ENCODE data around the gene B3GALT6.

DNA sequence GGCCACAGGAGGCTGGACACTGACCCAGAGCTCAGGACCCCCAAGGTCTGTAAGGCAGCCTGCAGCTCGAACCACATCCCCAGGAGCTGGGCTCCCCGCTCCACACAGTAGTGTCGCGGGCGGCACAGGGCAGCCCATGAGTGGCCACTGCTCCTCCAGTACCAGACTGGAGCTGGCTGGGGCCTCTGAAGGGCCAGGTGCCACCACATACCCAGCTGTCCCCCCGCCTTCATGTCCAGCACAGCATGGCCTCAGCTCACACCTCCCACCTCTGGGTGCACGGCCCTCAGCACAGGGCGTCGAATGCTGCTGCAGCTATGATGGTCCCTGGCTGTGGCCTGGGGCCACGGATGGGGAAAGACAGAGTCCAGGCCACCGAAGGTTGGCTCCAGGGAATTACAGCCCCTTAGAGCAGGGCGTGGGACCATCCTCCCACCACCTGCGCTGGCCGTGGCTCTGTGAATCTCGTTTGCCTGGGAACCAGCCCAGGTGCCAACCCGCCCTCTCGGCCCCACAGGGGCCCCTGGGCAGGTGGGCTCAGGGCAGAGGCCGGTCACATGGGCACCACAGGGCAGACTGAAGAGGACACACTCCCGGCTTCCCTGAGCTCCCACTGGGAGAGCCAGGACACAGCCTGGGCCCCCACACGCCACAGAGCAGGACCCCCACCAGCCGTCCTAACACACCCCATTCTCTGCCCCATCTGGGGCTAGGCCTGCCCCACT lies 16.0 kb upstream of the B3GALT6 start:
- TF ChIP-seq, protein P1, sequence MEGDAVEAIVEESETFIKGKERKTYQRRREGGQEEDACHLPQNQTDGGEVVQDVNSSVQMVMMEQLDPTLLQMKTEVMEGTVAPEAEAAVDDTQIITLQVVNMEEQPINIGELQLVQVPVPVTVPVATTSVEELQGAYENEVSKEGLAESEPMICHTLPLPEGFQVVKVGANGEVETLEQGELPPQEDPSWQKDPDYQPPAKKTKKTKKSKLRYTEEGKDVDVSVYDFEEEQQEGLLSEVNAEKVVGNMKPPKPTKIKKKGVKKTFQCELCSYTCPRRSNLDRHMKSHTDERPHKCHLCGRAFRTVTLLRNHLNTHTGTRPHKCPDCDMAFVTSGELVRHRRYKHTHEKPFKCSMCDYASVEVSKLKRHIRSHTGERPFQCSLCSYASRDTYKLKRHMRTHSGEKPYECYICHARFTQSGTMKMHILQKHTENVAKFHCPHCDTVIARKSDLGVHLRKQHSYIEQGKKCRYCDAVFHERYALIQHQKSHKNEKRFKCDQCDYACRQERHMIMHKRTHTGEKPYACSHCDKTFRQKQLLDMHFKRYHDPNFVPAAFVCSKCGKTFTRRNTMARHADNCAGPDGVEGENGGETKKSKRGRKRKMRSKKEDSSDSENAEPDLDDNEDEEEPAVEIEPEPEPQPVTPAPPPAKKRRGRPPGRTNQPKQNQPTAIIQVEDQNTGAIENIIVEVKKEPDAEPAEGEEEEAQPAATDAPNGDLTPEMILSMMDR (IDR thresholded peaks at IDR 0.05), result no peak
- TF ChIP-seq ZFX (IDR thresholded peaks at IDR 0.05; ENCODE audit: borderline replicate concordance), result no peak

All from 22Rv1 (cell line).